Femur (tissue), 1 donor: Measurements from ENCODE around the gene RBAK.
A peak's percentile ranks its signal among the peaks of the same experiment; 100 is the strongest.
"Not testable (repeated sequence)": the region's sequence is repeated elsewhere in the genome, so short reads cannot be mapped to it uniquely, and the experiment has no call there.

Experiments
- DNase-seq: peaks from one replicate; pipeline ENCODE4 v3.0.0-alpha.2; 2017

The RBAK gene

GRCh38 chr7:5045558-5046396 lies at the start of gene RBAK:
Gene RBAK, plus strand, starts transcription at chr7:5045860. Its CDS starts 2,217 bp downstream, at chr7:5048077.
- DNase-seq = peak; percentile 94

GRCh38 chr7:4996696-4997222 lies 48.9 kb upstream of the RBAK start:
- DNase-seq = no peak

GRCh38 chr7:4998244-4998643 lies 47.4 kb upstream of the RBAK start:
- DNase-seq = no peak

- no peak for DNase-seq
These were observed 46.8 kb upstream of the RBAK start for GRCh38 chr7:4998910-4999309.

- no peak for DNase-seq
These were observed 46.2 kb upstream of the RBAK start for GRCh38 chr7:4999369-4999950.

- no peak for DNase-seq
These were observed 44.7 kb upstream of the RBAK start for GRCh38 chr7:5001003-5001402.

- no peak for DNase-seq
These were observed 43.7 kb upstream of the RBAK start for GRCh38 chr7:5001911-5002310.

- no peak for DNase-seq
These were observed 40.6 kb upstream of the RBAK start for GRCh38 chr7:5005066-5005465.

GRCh38 chr7:5012985-5013384 lies 32.7 kb upstream of the RBAK start:
- no peak for DNase-seq

GRCh38 chr7:5015936-5016335 lies 29.7 kb upstream of the RBAK start:
- DNase-seq = not testable (repeated sequence)

GRCh38 chr7:5017626-5018025 lies 28.0 kb upstream of the RBAK start:
- not testable (repeated sequence) for DNase-seq

GRCh38 chr7:5020098-5020497 lies 25.6 kb upstream of the RBAK start:
- DNase-seq = no peak

GRCh38 chr7:5020976-5021550 lies 24.6 kb upstream of the RBAK start:
- DNase-seq = not testable (repeated sequence)

GRCh38 chr7:5023626-5024025 lies 22.0 kb upstream of the RBAK start:
- not testable (repeated sequence) for DNase-seq

- not testable (repeated sequence) for DNase-seq
These were observed 17.8 kb upstream of the RBAK start for GRCh38 chr7:5027796-5028410.

- not testable (repeated sequence) for DNase-seq
These were observed 12.5 kb upstream of the RBAK start for GRCh38 chr7:5033186-5033585.

GRCh38 chr7:5035276-5035675 lies 10.4 kb upstream of the RBAK start:
- no peak for DNase-seq

- no peak for DNase-seq
These were observed 9.2 kb upstream of the RBAK start for GRCh38 chr7:5036446-5036845.

GRCh38 chr7:5041047-5041446 lies 4.6 kb upstream of the RBAK start:
- DNase-seq = no peak

GRCh38 chr7:5043661-5044060 lies 2.0 kb upstream of the RBAK start:
- DNase-seq = no peak

- DNase-seq = not testable (repeated sequence)
These were observed 705 bp downstream of the RBAK start for GRCh38 chr7:5046397-5046732.

- not testable (repeated sequence) for DNase-seq
These were observed 1.5 kb downstream of the RBAK start for GRCh38 chr7:5047127-5047526.

GRCh38 chr7:5050676-5051075 lies 5.0 kb downstream of the RBAK start:
- no peak for DNase-seq
